Measurements from ENCODE around the gene ZNF785.

GRCh38 chr16:30561089-30561816 is 24.2 kb downstream of the ZNF785 start:
- TF ChIP-seq CTCF (IDR thresholded peaks at IDR 0.05 in 4 of 5, conservative IDR thresholded peaks at IDR 0.05 in 1 of 5) (no peak), POLR2A (IDR thresholded peaks at IDR 0.05) (no peak)
